SW 1271 (cell line): ENCODE data around the gene LCN9.
"Not testable (repeated sequence)": the region's sequence is repeated elsewhere in the genome, so short reads cannot be mapped to it uniquely, and the experiment has no call there.

ENCODE experiments used
- DNase-seq, 2 experiments: peaks; one replicate each; lab custom pipeline; 2025; lab: John Stamatoyannopoulos, UW

LCN9 gene

DNA sequence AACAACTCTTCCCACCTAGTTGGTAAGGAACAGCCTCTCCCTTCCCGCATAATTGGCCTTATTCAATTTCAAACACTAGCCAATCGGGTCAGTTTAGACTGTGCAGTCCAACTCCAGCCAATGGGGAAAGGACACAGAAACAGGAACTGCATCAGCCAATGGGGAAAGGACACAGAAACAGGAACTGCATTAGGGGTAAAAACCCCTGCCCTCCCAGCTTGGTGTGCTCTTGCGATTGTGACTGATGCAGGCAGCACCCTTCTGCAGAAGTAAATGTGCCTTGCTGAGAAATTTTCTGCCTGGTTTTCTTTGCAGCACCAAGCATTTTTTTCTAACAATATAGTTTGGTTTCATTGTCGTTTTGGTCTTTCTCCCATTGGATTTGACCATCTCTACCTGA is 15.2 kb upstream of the LCN9 start:
- no peak for DNase-seq

DNA sequence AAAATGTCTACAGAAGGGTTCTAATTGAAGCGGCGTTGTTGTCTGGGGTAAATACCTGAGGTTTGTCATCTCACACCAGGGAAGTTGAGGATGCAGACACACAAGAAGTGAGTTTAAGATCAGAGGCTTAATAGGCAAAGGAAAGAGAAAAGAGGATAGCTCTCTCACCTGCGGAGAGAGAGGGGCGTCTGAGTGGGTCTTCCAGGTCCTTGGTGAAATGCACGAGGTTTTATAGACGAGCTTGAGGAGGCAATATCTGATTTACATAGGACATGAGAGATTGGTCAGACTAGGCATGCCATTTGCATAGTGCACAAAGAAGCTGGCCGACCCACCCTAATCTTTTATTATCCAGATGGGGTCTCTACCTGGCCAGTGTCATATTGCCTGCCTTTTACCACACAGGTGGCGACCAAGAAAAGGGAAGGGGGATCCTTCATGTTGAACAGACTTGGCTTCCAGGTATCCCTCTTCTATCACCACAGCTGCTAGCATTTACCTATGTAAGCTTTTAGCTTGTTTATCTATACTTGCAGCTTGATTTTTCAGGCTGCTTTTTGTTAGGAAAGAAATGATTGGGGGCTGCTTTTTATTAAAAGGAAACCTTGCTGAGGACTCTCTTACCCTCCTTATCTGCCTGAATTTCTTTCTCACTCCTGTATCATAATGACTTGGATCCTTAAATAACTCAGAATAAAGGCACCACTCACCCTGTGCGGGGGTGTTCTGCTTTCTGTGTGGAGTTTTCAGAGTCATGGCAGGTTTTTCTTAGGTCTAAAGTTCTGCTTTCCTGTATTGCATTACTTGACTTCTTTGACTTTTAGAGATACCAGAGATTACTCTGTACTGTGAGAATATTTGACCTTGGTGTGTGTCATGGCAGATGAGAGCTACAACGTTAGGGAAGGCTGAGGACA is 14.4 kb upstream of the LCN9 start:
- no peak for DNase-seq

DNA sequence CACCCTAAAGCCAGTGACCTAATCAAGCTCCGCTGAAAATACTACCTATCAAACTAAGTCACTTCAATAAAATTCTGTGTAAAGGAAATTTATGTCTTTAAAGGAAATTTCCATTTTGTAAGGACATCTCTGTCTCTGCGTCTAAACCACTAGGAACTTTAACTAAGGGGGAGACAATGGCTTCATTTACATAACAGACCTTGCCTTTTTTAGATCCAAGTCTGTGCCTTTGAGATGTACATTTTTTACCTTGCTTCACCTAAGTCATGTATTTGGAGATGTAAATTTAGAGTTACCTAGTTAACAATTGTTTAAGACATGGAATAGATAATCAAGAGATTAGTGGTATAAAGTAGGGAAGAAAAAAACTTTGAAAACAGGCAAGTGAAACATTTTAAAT is 13.6 kb upstream of the LCN9 start:
- DNase-seq: no peak

DNA sequence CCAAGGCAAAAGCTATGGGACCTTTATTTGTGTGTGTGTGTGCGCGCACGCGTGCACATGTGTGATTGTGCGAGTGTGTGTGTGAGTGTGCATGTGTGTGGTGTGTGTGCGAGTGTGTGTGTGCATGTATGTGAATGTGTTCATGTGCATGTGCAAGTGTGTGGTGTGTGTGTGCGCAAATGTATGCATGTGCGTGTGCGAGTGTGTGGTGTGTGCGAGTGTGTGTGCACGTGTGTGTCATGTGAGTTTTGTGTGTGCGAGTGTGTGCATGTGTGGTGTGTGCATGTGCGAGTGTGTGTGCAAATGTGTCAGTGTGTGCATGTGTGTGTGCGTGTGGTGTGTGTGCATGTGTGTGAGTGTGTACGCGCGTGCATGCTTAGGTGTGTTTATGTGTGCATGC is 12.7 kb upstream of the LCN9 start:
- no peak for DNase-seq

DNA sequence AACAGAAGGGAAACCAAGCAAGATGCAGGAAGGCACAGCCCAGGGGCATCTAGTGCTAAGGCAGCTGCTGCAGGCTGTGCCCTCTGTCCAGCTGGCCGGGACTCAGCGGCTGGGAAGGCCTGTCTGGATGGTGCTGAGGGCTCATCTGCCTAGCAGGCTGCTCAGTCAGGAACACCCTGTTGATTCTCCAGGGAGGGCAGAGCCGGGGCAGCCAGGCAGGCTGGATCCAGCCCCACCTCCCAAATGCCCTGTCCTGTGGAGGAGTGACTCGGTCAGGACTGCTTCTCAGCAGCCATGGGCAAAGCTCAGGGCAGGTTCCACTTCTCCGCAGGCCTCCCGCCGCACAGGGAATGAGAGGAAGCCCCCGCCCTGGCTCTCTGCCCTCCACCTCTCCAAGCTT is 7.8 kb upstream of the LCN9 start:
- no peak for DNase-seq

DNA sequence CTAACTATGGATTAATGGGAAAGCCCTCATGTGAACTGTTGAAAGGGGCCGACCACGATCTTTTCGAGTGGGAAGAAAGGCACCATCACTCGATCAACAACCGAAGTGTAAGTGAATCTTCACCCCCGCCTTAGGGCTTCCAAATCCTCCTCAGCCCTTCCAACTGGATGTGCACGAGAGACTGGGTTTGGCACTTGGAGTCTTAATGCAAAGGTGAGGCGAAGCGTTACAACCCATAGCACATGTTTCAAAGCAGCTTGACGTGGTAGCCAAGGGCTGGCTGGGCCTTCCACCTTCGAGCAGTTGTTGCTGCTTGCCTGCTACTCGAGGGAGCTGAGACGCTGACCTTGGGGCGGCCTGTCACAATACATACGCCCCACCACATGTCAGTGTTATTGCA is 5.7 kb upstream of the LCN9 start:
- no peak for DNase-seq

DNA sequence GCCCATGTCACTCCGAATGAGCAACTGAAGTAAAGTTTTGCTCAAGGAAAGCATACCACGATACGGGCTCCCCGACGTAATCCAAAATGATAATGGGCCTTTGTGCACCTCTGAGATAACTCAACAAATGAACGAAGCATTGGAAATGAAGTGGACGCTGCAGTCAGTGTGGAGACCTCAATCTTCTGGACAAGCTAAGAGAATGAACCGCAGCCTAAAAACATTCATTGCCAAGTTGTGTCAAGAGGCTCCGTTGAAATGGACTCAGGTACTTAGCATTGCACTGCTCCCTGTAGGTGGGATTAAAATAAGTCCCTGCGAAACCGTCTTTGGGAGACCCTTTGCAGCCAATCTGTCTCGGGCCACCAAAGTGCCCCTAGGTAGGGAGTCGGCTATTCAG is 3.9 kb upstream of the LCN9 start:
- no peak for DNase-seq

DNA sequence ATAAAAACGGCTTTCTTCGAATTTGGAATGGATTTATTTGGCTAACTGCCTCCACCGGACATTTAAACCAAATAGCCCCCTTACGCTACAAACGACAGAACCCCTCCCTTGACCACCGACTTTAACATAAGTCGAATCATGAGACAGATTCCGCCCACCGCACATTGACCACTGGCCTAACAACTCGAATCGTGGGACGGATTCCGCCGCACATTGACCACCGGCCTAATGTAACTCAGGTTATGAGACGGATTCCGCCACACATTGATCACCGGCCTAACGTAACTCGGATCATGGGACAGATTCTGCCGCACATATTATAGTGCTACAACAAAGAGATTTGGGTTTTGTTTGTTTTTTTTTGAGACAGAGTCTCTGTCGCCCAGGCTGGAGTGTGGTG is 2.7 kb upstream of the LCN9 start:
- no peak for DNase-seq

DNA sequence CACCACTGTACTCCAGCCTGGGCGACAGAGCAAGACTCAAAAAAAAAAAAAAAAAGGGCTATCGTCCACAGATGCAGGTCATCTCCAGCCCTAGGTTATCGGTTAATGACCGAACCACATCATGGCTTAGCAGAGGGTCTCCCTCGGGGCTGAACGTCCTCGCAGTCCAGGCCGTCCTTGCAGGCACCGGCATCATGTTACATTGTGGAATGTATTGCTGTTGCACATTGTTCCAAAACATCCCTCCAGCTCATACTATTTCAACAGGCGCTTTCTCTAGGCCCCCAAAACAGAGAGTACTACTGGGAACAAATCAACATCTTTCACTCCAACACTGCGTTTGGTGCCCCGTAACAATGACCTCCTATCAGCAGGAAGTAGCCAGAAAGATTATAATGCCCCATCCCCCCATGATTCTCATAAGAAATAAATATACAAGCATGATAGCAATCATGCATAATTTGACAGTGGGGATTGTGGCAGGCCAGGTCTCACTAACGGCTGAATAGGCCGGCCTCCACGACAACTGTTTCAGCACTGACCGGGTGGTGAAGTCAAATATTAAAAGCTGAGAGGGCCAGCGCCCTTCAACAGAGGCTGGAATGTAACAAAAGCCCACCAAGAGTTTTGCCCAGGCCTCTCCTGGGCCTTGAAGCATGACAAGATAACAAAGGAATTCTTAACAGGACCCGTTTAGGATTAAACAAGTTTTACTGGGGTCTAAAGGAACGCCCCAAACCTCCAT is 1.1 kb upstream of the LCN9 start:
- no peak for DNase-seq

DNA sequence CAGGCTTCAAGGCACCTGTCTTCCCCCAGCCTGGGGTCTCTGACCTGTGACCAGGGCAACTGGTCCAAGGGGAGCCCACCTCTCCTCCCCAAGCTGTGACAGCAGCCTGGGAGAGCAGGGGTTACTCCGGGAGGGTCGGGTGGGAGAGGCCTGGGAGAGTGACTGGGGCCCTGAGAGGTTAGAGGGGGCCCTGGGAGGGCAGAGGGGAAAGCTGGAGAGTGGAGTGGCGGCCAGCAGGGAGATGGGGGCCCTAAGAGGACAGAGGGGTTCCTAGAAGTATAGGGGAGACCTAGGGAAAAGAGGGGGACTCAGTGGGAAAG is 302 bp downstream of the LCN9 start:
- DNase-seq: no peak

DNA sequence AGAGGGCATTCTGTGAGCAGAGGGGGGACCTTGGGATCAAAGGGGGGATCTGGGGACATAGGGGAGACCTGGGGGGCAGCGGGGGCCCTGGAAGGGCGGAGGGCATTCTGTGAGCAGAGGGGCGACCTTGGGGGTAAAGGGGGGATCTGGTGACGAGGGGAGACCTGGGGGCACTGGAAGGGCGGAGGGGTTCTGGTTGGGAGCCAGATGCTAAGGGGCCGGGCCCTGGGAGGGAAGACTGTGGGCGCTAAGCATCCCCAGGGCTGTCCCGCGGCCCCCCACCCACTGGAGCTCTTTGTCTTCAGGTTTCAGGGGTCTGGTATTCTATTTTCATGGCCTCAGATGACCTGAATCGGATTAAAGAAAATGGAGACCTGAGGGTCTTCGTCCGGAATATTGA is 748 bp downstream of the LCN9 start:
- no peak for DNase-seq

DNA sequence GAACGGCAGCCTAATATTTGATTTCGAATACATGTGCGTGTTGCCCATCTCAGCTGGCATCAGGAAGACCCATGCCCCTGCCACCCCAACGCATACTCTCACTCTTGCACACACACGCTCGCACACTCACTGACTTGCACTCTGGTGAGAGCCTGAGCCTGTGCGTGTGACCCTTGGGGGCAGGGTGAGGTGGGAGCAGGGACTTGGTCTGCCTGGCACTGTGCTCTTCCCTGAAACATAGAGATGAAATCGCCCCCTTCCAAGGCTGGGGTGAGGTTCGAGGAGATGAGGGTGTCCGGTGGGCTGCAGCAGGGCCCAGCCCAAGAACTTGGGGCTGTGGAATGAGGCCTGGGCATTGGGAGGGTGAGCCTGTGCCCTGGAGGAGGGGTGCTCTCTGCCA is 1.2 kb downstream of the LCN9 start:
- DNase-seq: no peak

DNA sequence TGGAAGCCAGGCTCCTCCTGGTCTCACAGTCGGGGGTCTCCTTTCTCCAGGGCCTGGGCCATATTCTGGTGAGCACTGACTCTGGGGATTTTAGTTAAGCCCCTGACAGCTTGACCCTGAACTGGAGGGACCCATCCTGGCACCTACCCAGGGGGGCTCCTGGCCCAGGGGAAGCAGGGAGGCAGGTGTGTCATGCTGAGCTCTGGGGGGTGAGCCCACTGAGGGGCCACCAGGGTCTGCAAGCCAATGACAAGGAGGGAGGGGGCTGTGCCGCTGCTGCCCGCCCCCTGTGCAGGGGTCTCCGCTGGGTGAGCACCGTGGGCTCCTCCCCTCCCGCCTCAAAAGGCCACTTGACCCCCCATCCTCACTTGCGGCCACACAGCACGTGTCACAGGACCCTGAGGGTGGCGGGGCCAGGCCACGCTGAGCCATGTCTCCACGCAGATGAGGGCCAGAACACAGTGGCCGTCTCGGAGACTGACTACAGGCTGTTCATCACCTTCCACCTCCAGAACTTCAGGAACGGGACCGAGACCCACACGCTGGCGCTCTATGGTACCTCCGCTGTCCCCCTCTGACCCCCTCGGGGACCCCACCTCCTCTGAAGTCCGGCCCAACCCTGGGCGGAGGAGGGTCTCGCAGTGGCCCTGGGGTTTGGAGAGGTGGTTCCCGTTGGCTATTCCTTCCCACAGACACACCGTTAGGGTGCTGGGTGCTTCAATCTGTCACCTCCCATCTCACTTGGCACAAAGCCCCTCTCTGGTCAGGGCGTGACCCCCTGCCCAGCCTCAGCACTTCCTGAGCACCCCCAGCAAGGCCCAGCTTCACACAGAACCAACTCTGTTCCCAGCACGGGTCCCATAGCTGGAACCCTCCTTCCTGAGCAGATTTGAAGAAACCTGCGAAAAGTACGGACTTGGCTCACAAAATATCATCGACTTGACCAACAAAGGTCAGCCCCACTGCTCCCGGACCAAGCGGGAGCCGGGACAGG is 2.0 kb downstream of the LCN9 start:
- no peak for DNase-seq

DNA sequence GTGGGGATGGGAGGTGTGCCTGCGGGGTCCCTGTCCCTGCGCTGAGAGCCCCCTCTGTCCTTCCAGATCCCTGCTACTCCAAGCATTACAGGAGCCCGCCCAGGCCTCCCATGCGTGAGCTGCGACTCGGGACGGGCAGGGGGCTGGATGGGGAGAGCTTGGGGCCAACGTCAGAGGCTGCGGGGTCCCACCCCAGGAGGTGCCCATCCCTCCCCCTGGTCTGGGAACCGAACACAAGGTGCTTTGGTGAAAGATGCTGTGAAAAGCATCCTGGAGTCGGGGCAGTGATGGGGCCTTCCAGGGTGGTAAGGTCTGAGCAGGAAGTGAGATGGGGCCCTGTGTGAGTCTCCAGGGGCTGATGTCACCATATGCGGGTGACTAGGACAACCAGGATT is 2.7 kb downstream of the LCN9 start:
- DNase-seq: no peak

DNA sequence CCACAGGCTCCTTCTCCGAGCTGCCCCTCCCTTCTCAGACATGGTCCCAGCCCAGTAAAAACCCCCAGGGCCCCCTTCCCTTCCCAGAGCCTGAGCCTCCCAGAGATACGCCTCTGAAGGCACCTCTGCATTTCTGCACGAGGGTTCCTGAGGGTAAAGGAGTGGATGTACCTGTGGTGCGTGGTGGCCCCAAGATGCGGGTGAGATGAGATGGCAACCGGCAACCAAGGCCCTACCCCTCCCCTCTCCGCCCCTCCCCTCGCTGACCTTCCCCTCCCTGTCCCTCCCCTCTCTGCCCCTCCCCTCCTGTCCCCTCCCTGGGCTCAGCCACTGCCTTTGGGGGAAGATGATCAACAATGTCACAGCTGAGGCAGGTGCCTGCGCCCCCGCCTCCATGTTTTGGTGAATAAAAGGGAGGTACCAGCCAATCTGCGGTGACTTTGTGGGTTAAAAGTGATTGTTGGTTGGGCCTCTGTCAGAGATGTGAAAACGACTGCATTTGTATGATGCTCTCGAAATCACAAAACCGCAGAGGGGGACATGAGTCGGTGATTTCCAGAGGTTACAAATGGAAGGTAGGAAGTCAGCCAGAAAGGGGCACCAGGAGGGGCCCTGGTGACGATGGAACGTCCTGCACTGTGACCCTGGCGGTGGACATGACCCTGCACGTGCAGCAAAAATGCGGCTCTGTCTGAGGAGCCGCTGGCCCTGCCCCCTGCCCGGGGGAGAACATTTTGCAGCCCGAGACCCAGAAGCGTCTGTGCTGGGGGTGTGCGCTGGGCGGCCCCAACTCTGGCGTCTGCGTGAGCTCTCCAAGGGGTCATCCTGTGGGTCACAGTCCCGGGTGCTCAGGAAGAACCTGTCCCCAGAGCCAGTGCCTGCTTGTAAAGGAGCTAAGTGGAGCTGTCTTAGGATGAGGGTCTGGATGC is 3.7 kb downstream of the LCN9 start:
- no peak for DNase-seq

DNA sequence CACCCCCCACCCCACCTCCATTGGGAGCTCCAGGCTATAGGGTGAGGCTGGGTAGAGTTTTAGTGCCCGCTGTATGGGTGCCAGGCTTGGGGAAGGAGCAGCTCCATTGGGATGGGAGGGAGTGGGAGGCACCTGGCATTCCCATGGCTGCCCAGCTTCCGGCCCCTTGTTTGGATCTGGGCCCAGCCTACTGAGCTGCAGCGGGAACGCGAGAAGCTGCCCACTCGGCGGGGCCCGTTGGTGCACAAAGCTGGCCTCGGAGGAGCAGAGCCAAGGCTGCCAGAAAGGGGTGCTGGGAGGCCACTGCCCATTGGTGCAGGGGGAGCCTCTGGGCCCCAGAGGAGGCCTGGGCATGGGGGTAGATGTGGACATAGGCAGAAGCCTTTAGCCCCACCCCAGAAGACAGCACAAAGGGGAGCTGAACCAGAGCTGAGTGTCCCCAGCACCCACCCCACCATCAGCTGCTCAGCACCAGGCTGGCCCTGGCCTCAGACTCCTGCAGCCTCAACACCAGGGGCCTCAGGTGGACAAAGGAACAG is 4.4 kb downstream of the LCN9 start:
- DNase-seq: no peak

DNA sequence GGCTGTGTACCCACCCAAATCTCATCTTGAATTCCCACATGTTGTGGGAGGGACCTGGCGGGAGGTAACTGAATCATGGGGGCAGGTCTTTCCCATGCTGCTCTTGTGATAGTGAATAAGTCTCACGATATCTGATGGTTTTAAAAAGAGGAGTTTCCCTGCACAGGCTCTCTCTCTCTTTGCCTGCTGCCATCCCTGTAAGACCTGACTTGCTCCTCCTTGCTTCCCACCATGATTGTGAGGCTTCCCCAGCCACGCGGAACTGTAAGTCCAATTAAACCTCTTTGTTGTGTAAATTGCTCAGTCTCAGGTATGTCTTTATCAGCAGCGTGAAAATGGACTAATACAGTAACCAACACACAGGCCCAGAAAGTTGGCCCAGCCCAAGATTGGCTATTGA is 5.9 kb downstream of the LCN9 start:
- not testable (repeated sequence) for DNase-seq

DNA sequence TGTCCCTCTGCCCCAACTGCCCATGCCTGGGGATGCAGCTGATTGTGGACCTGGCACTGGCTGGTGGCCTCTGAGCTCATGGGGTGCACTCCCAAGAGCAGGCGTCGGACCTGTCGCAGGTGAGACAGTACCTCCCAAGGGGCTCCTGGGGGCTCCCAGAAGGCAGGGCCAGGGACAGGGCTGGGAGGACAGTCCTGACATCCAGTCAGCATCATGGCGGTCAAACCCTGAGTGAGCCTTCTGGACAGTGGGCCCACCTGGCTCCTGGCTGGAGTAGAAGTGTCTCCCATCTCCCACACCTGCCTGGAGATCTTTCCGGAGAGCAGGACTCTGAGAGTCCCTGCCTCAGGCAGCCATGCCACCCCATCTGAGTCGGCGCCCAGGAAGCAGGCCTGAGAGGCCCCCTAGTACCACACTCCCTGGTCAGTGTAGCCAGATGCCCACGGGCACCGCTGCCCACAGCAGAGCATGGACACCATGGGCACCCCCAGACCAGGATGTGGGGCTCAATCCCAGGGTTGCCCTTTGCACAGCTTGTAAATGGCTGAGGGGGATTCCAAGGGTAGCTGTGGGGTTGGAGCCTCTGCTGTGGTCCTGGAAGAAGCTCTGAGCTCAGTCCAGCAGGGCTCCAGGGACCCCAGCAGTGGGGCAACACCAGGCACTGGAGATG is 6.6 kb downstream of the LCN9 start:
- DNase-seq: no peak

DNA sequence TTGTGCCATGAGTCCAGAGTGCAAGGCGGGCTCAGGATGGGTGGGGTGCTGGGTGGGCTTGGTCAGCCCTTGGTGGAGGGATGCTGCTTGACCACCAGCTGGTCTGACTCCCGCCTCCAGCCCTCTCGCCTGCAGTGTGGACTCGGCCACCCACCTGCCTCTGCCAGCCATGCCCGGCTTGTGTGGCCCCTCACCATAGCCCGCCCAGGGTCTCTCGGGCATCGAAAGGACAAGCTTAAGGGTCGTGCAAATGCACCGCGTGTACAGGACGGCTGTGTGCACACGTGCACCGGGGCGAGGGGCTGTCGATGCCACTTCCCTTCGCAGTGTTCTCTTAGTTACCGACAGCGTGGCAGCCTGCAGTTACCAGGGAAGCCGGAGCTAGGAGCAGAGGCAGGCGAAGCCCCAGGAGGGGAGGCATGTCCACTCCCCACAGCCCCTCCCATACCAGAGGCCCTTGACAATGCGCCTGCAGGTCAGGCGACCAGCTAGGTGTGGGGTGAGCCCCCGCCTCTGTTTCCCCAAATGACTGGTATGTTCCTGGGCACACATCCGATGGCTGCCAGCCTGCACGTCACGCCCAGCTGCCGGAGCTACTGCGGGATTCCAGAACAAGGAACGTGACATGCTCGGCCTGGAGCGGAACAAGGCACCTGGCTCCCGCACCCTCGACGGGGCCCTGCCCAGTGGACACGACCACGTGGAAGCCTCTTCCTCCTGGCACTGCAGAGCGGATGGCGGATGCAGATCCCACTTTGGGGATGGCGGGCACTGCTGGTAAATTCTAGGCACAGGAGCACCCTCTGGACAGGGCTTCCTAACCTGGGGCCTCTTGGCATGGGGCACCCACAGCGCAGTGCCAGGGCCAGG is 7.8 kb downstream of the LCN9 start:
- DNase-seq: no peak
